ENCODE data around the gene TMEM233.

Gene TMEM233

GRCh38 chr12:119593578-119594398 is at the start of gene TMEM233:
TSS of gene TMEM233 (plus strand) at chr12:119593774. CDS start at chr12:119593849, 75 bp downstream.
- DNase-seq, result no peak

- DNase-seq, result peak; percentile 83
Measured at GRCh38 chr12:119544765-119545625, 48.6 kb upstream of the TMEM233 start.

- no peak for DNase-seq
Measured at GRCh38 chr12:119546340-119546739, 47.2 kb upstream of the TMEM233 start.

- DNase-seq, result no peak
Measured at GRCh38 chr12:119547001-119547400, 46.6 kb upstream of the TMEM233 start.

- no peak for DNase-seq
Measured at GRCh38 chr12:119556854-119557253, 36.7 kb upstream of the TMEM233 start.

GRCh38 chr12:119565404-119565803 is 28.2 kb upstream of the TMEM233 start:
- no peak for DNase-seq

GRCh38 chr12:119570771-119571170 is 22.8 kb upstream of the TMEM233 start:
- no peak for DNase-seq

GRCh38 chr12:119573086-119573485 is 20.5 kb upstream of the TMEM233 start:
- no peak for DNase-seq

- no peak for DNase-seq
Measured at GRCh38 chr12:119574255-119574654, 19.3 kb upstream of the TMEM233 start.

- no peak for DNase-seq
Measured at GRCh38 chr12:119576118-119576810, 17.3 kb upstream of the TMEM233 start.

- DNase-seq, result no peak
Measured at GRCh38 chr12:119576915-119577314, 16.7 kb upstream of the TMEM233 start.

GRCh38 chr12:119578112-119578511 is 15.5 kb upstream of the TMEM233 start:
- no peak for DNase-seq

- DNase-seq, result no peak
Measured at GRCh38 chr12:119589097-119589496, 4.5 kb upstream of the TMEM233 start.

GRCh38 chr12:119589634-119590033 is 3.9 kb upstream of the TMEM233 start:
- no peak for DNase-seq

GRCh38 chr12:119592232-119592631 is 1.3 kb upstream of the TMEM233 start:
- DNase-seq, result peak; percentile 42

- DNase-seq, result no peak
Measured at GRCh38 chr12:119594399-119594730, 791 bp downstream of the TMEM233 start.

- no peak for DNase-seq
Measured at GRCh38 chr12:119594772-119595445, 1.3 kb downstream of the TMEM233 start.

GRCh38 chr12:119598159-119598558 is 4.6 kb downstream of the TMEM233 start:
- DNase-seq, result no peak

- peak; percentile 23 for DNase-seq
Measured at GRCh38 chr12:119601877-119602733, 8.5 kb downstream of the TMEM233 start.

GRCh38 chr12:119602734-119603094 is 9.1 kb downstream of the TMEM233 start:
- DNase-seq, result no peak

- no peak for DNase-seq
Measured at GRCh38 chr12:119603767-119604166, 10.2 kb downstream of the TMEM233 start.

GRCh38 chr12:119609358-119609757 is 15.8 kb downstream of the TMEM233 start:
- no peak for DNase-seq

Data from hematopoietic multipotent progenitor cell treated with erythropoietin and hydrocortisone succinate and interleukin-3 and kit ligand, for 6 days (in vitro differentiated cells).